SK-N-SH (cell line): Measurements from ENCODE around the gene RNMT. TPM values are rescaled to one million over a fixed set of nuclear protein-coding genes. Genes with fewer than 3 reads are reported as not detected.

Experiments used
- CTCF ChIA-PET: fragments of 300-600, 350-600 bp; formaldehyde crosslinking; extraction: SDS; loops from one replicate; lab custom pipeline; 2021; lab: Yijun Ruan, JAX
- POLR2A ChIA-PET: fragments of 350-600 bp; sonication (Branson Sonifier 250); formaldehyde crosslinking; extraction: SDS; loops from one replicate; lab custom pipeline; 2020; ENCODE audit warnings: antibody characterized with exemption, inconsistent platforms; lab: Yijun Ruan, JAX
- DNase-seq: peaks from one replicate; pipeline ENCODE4 v3.0.0; 2012
- H2AFZ ChIP-seq: fragments of 200-600 bp; sonication (generic); 2 replicates; pipeline ENCODE4 v1.8.1; 2016; ENCODE audit warnings: antibody characterized with exemption, mild to moderate bottlenecking, low read depth
- H3F3A ChIP-seq: fragments of 200-600 bp; sonication (generic); replicated peaks from 2 replicates; pipeline ENCODE3; 2016; ENCODE audit warnings: antibody characterized with exemption, mild to moderate bottlenecking; ENCODE audit not compliant: insufficient read depth
- H3K27ac ChIP-seq, 2 experiments: fragments of 200-500 bp in 1 of 2; fragments of 200-600 bp in 1 of 2; sonication (Bioruptor generic) in 1 of 2; sonication (generic), shearing (Covaris generic) in 1 of 2; 2 replicates each; pipeline versions ENCODE4 v1.5.1 to v1.6.1; 2014 to 2016; ENCODE audit warnings: low read depth in 2 of 2, inconsistent platforms in 1 of 2, low read length in 1 of 2, mild to moderate bottlenecking in 1 of 2, mixed read lengths in 1 of 2
- H3K27me3 ChIP-seq: fragments of 200-600 bp; sonication (generic), shearing (Covaris generic); 2 replicates; pipeline ENCODE4 v1.6.1; 2016; ENCODE audit warnings: mixed run types; ENCODE audit not compliant: insufficient read depth
- H3K36me3 ChIP-seq, 2 experiments: fragments of 200-500 bp in 1 of 2; fragments of 200-600 bp in 1 of 2; sonication (Bioruptor generic) in 1 of 2; sonication (generic) in 1 of 2; replicated peaks in 1 of 2; 2 replicates each; pipeline versions ENCODE3 to v1.5.1; 2014 to 2016; ENCODE audit warnings: low read length in 1 of 2, mild to moderate bottlenecking in 1 of 2; ENCODE audit not compliant: insufficient read depth in 2 of 2, control insufficient read depth in 1 of 2
- H3K4me1 ChIP-seq, 2 experiments: fragments of 200-500 bp in 1 of 2; fragments of 200-600 bp in 1 of 2; sonication (Bioruptor generic) in 1 of 2; sonication (generic), shearing (Covaris generic) in 1 of 2; 2 replicates each; pipeline versions ENCODE4 v1.5.1 to v1.6.1; 2014 to 2016; ENCODE audit warnings: low read depth in 1 of 2, low read length in 1 of 2, mixed run types in 1 of 2; ENCODE audit not compliant: insufficient read depth in 2 of 2, control insufficient read depth in 1 of 2
- H3K4me2 ChIP-seq: fragments of 200-600 bp; sonication (generic), shearing (Covaris generic); 2 replicates; pipeline ENCODE4 v1.6.1; 2017; ENCODE audit warnings: mixed run types
- H3K4me3 ChIP-seq, 2 experiments: fragments of 200-500 bp in 1 of 2; fragments of 200-600 bp in 1 of 2; sonication (Bioruptor generic) in 1 of 2; sonication (generic), shearing (Covaris generic) in 1 of 2; 2 replicates each; pipeline versions ENCODE4 v1.5.1 to v1.8.1; 2014 to 2016; ENCODE audit warnings: low read depth in 2 of 2, inconsistent platforms in 1 of 2, low read length in 1 of 2, mild to moderate bottlenecking in 1 of 2, mixed read lengths in 1 of 2, moderate library complexity in 1 of 2
- H3K79me2 ChIP-seq: fragments of 200-600 bp; sonication (generic); 2 replicates; pipeline ENCODE4 v1.8.1; 2017; ENCODE audit warnings: mild to moderate bottlenecking; ENCODE audit not compliant: insufficient read depth
- H3K9ac ChIP-seq: fragments of 200-600 bp; sonication (generic); 2 replicates; pipeline ENCODE4 v1.6.1; 2017; ENCODE audit warnings: mixed run types
- H3K9me2 ChIP-seq: fragments of 200-600 bp; sonication (generic); 2 replicates; pipeline ENCODE4 v1.6.1; 2017; ENCODE audit warnings: mixed run types
- H3K9me3 ChIP-seq: fragments of 200-600 bp; sonication (generic); 2 replicates; pipeline ENCODE4 v1.6.1; 2017; ENCODE audit warnings: mixed run types, mild to moderate bottlenecking, moderate library complexity
- H4K20me1 ChIP-seq: fragments of 200-600 bp; sonication (generic); 2 replicates; pipeline ENCODE4 v1.6.1; 2017; ENCODE audit warnings: mild to moderate bottlenecking, mixed run types; ENCODE audit not compliant: insufficient read depth
- CHD2 ChIP-seq: fragments of 150-350 bp; IDR thresholded peaks from 2 replicates; pipeline ENCODE4 v1.6.1; 2018; ENCODE audit warnings: low read length; ENCODE audit not compliant: partially characterized antibody
- CTCF ChIP-seq: fragments of 200-600 bp; sonication (generic); IDR thresholded peaks from 2 replicates; pipeline ENCODE4 v1.6.1; 2017; ENCODE audit warnings: antibody characterized with exemption, mild to moderate bottlenecking, moderate library complexity
- ELF1 ChIP-seq: IDR thresholded peaks from 2 replicates; pipeline ENCODE4 v1.4.0; 2012
- EP300 ChIP-seq, 2 experiments: IDR thresholded peaks; 2 replicates each; pipeline versions ENCODE4 v1.4.0 to v1.6.1; 2012; ENCODE audit warnings: borderline replicate concordance in 1 of 2, low read depth in 1 of 2, low read length in 1 of 2
- EZH2phosphoT487 ChIP-seq: fragments of 200-600 bp; sonication (generic); IDR thresholded peaks from 2 replicates; pipeline ENCODE4 v1.6.1; 2017; ENCODE audit warnings: low read depth, mixed run types, mild to moderate bottlenecking, antibody characterized with exemption, moderate library complexity, borderline replicate concordance
- FOSL2 ChIP-seq: IDR thresholded peaks from 2 replicates; pipeline ENCODE4 v1.4.0; 2012; ENCODE audit warnings: low read depth, mild to moderate bottlenecking, moderate library complexity, borderline replicate concordance
- FOXJ3 ChIP-seq: sonication (generic); formaldehyde crosslinking; IDR thresholded peaks from 2 replicates; pipeline ENCODE4 v1.5.1; 2020; ENCODE audit warnings: mild to moderate bottlenecking, missing genetic modification reagents
- FOXM1 ChIP-seq: IDR thresholded peaks from 2 replicates; pipeline ENCODE4 v1.4.0; 2012; ENCODE audit warnings: low read depth, mild to moderate bottlenecking
- GATA2 ChIP-seq: sonication (generic); formaldehyde crosslinking; IDR thresholded peaks from 2 replicates; pipeline ENCODE4 v1.5.0; 2020; ENCODE audit warnings: mild to moderate bottlenecking, missing genetic modification reagents
- IRF3 ChIP-seq: fragments of 150-350 bp; IDR thresholded peaks from 2 replicates; pipeline ENCODE4 v1.6.1; 2016; ENCODE audit warnings: mild to moderate bottlenecking, low read depth, low read length
- MAX ChIP-seq: IDR thresholded peaks from 2 replicates; pipeline ENCODE4 v1.4.0; 2012; ENCODE audit warnings: low read depth
- NFIC ChIP-seq: IDR thresholded peaks from 2 replicates; pipeline ENCODE4 v1.4.0; 2012; ENCODE audit warnings: borderline replicate concordance
- PBX3 ChIP-seq: IDR thresholded peaks from 2 replicates; pipeline ENCODE4; 2012
- TAF1 ChIP-seq: IDR thresholded peaks from 2 replicates; pipeline ENCODE4 v1.6.1; 2012; ENCODE audit warnings: low read depth, mild to moderate bottlenecking, low read length, moderate library complexity, borderline replicate concordance
- TCF12 ChIP-seq: IDR thresholded peaks from 2 replicates; pipeline ENCODE4 v1.4.0; 2012
- YY1 ChIP-seq: IDR thresholded peaks from 2 replicates; pipeline ENCODE4 v1.4.0; 2012; ENCODE audit warnings: low read depth, mild to moderate bottlenecking
- ZBTB33 ChIP-seq: IDR thresholded peaks from 2 replicates; pipeline ENCODE4 v1.4.0; 2012; ENCODE audit warnings: low read depth, borderline replicate concordance
- WGBS: methylation state at CpG from one replicate; pipeline ENCODE4 v1.1.6; 2017; ENCODE audit warnings: low lambda C conversion rate; 5-methylcytosine and 5-hydroxymethylcytosine counted together
- polyA plus RNA-seq, 3 experiments: library from polyadenylated mRNA; depleted of rRNA; stranded (reverse); fragments of >200 nt; gene quantifications; 2 replicates each; pipeline ENCODE4 v1.2.3, GENCODE V29; 2012

RNMT gene
- polyA plus RNA-seq, 1 of the 3 experiments (the other 2 are of a cell fraction) = 12.7 TPM

GRCh38 chr18:13791181-13791580 lies 64.7 kb downstream of the RNMT start:
- no peaks in the 10 kb centered on the region for H3K36me3 ChIP-seq
- POLR2A ChIA-PET = no interaction called here
- H3K4me2 ChIP-seq = no peak overlapping the region
- H3K27ac ChIP-seq = no peak overlapping the region
- no peak overlapping the region for H2AFZ ChIP-seq
- TF ChIP-seq ELF1 (no peak), CHD2 (no peak), FOSL2 (no peak), EZH2phosphoT487 (no peak), FOXM1 (no peak), GATA2 (CRISPR knock-in tag) (no peak), EP300 (IDR thresholded peaks at IDR 0.05; ENCODE audit: borderline replicate concordance in 1 of 2, low read depth in 1 of 2, low read length in 1 of 2) (no peak), FOXJ3 (CRISPR knock-in tag) (no peak), IRF3 (no peak), NFIC (no peak), CTCF (no peak)
- H3K79me2 ChIP-seq = no peaks in the 10 kb centered on the region
- peaks cover 2% of the 10 kb centered on the region for H3F3A ChIP-seq
- H3K27me3 ChIP-seq = peaks cover 8% of the 10 kb centered on the region; the same call in 1 of the 2 replicates
- no peaks in the 10 kb centered on the region for H3K4me1 ChIP-seq
- CTCF ChIA-PET = interaction anchor here (1.6 kb wide), 1 partner anchor 21 kb away, joined by 6 read pairs; no protein-coding TSS in a partner anchor
- H3K9me2 ChIP-seq = no peaks in the 10 kb centered on the region
- no peaks in the 10 kb centered on the region for H3K9me3 ChIP-seq
- WGBS = 4% methylated on average over 6 of the region's 7 CpGs
- no peak overlapping the region for H3K9ac ChIP-seq
- no peak for DNase-seq
- no peak overlapping the region for H3K4me3 ChIP-seq
- H4K20me1 ChIP-seq = no peaks in the 10 kb centered on the region

GRCh38 chr18:13793819-13794218 lies 67.3 kb downstream of the RNMT start:
- no peak for DNase-seq
- H3K36me3 ChIP-seq = no peaks in the 10 kb centered on the region
- POLR2A ChIA-PET = no interaction called here
- no peak overlapping the region for H3K27ac ChIP-seq
- no peak overlapping the region for H3K4me2 ChIP-seq
- H3K9ac ChIP-seq = no peak overlapping the region
- no peaks in the 10 kb centered on the region for H4K20me1 ChIP-seq
- no peaks in the 10 kb centered on the region; a peak in 1 of 4 replicates for H3K4me1 ChIP-seq
- no peak overlapping the region for H3K4me3 ChIP-seq
- H2AFZ ChIP-seq = no peak overlapping the region
- CTCF ChIA-PET = no interaction called here
- no peaks in the 10 kb centered on the region for H3K79me2 ChIP-seq
- no peaks in the 10 kb centered on the region for H3K9me3 ChIP-seq
- TF ChIP-seq TCF12 (no peak), PBX3 (no peak), TAF1 (no peak), ZBTB33 (no peak), MAX (no peak), YY1 (no peak), EZH2phosphoT487 (no peak)
- H3K27me3 ChIP-seq = peaks cover 8% of the 10 kb centered on the region; the same call in 1 of the 2 replicates
- no peaks in the 10 kb centered on the region for H3K9me2 ChIP-seq
- peaks cover 2% of the 10 kb centered on the region for H3F3A ChIP-seq
- WGBS = 14% methylated on average over 7 of the region's 7 CpGs
